HFFc6 (cell line): ENCODE results near the gene MGAT1. TPM values are rescaled to one million over a fixed set of nuclear protein-coding genes. Genes with fewer than 3 reads are reported as not detected.

Source experiments
- DNase-seq: peaks from one replicate; pipeline ENCODE4 v3.0.0-alpha.2; 2018
- H3K27ac Mint-ChIP-seq: 2 replicates; pipeline ENCODE4 v1.8.0; 2020; ENCODE audit warnings: mild to moderate bottlenecking, mixed read lengths
- H3K27me3 Mint-ChIP-seq: 2 replicates; pipeline ENCODE4 v1.8.0; 2021; ENCODE audit warnings: mild to moderate bottlenecking, moderate library complexity, mixed read lengths; ENCODE audit not compliant: insufficient read depth
- H3K36me3 Mint-ChIP-seq: 2 replicates; pipeline ENCODE4 v1.8.0; 2021; ENCODE audit warnings: low read depth, mixed read lengths
- H3K4me1 Mint-ChIP-seq: 2 replicates; pipeline ENCODE4 v1.8.0; 2020; ENCODE audit warnings: low read depth, mixed read lengths
- H3K4me3 Mint-ChIP-seq: 2 replicates; pipeline ENCODE4 v1.8.0; 2020; ENCODE audit warnings: mild to moderate bottlenecking, moderate library complexity, mixed read lengths
- H3K9me3 Mint-ChIP-seq: 2 replicates; pipeline ENCODE4 v1.8.0; 2020; ENCODE audit warnings: mild to moderate bottlenecking, mixed read lengths
- total RNA-seq, 6 experiments: library from RNA; stranded (reverse); fragmentation: NEBNext Ultra II Directional; extraction: Animal tissue kit (Norgen Biotek cat#: 25700); gene quantifications; 2 replicates in 1 of 6; 3 replicates in 5 of 6; pipeline ENCODE4 v1.2.3, GENCODE V29; 2021
- TF ChIP-seq, protein P1 (sequence below): fragments of 200-600 bp; sonication (generic); IDR thresholded peaks from 2 replicates; pipeline ENCODE4 v1.5.0; 2021; ENCODE audit warnings: antibody characterized with exemption, mild to moderate bottlenecking

MGAT1 gene
- total RNA-seq, 6 experiments from 2014 or later = 188 to 220 (median 206) TPM

- peaks cover 38% of the 10 kb centered on the region for H3K4me1 Mint-ChIP-seq
- no peak overlapping the region for H3K27ac Mint-ChIP-seq
- no peaks in the 10 kb centered on the region; the same call in 1 of the 2 replicates for H3K27me3 Mint-ChIP-seq
- TF ChIP-seq, protein P1, sequence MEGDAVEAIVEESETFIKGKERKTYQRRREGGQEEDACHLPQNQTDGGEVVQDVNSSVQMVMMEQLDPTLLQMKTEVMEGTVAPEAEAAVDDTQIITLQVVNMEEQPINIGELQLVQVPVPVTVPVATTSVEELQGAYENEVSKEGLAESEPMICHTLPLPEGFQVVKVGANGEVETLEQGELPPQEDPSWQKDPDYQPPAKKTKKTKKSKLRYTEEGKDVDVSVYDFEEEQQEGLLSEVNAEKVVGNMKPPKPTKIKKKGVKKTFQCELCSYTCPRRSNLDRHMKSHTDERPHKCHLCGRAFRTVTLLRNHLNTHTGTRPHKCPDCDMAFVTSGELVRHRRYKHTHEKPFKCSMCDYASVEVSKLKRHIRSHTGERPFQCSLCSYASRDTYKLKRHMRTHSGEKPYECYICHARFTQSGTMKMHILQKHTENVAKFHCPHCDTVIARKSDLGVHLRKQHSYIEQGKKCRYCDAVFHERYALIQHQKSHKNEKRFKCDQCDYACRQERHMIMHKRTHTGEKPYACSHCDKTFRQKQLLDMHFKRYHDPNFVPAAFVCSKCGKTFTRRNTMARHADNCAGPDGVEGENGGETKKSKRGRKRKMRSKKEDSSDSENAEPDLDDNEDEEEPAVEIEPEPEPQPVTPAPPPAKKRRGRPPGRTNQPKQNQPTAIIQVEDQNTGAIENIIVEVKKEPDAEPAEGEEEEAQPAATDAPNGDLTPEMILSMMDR = no peak
- H3K9me3 Mint-ChIP-seq = no peaks in the 10 kb centered on the region
- DNase-seq = no peak
- H3K4me3 Mint-ChIP-seq = no peak overlapping the region
- H3K36me3 Mint-ChIP-seq = no peaks in the 10 kb centered on the region
These were observed 18.2 kb upstream of the MGAT1 start for GRCh38 chr5:180820788-180821321.

DNA sequence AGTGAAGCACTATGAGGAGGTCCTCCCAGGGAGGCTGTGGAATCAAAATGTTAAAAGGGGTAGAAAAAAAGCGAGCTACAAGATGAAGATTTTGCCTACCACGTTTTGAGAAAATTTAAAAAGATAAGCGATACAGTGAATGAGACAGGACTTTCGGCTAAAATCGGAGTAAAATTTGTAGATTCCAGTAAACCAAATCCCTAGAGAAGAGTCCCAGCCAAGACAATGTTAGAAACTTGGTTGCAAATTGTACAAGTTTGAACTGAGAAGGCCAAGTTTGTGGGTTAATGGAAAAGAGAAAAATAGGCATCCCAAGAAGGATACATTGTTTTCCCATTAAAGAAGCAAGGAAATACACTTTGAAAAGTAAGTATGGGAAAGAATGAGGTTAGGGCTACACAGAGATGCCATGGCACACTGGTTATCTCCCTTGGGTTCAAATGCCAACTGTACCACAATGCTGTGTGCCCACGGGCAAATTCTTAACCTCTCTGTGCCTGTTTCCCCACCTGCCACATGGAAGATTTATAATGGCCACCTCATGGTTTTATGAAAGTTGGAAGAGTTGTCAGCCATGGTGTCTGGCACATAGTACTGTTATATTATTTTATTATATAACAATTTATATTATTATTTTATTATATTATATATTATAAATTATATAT is 16.2 kb upstream of the MGAT1 start:
- TF ChIP-seq, protein P1 = no peak
- Mint-ChIP-seq H3K27ac (no peak overlapping the region), H3K9me3 (no peaks in the 10 kb centered on the region), H3K27me3 (no peaks in the 10 kb centered on the region; the same call in 1 of the 2 replicates), H3K4me1 (peaks cover 28% of the 10 kb centered on the region), H3K4me3 (no peak overlapping the region), H3K36me3 (no peaks in the 10 kb centered on the region)
- no peak for DNase-seq

DNA sequence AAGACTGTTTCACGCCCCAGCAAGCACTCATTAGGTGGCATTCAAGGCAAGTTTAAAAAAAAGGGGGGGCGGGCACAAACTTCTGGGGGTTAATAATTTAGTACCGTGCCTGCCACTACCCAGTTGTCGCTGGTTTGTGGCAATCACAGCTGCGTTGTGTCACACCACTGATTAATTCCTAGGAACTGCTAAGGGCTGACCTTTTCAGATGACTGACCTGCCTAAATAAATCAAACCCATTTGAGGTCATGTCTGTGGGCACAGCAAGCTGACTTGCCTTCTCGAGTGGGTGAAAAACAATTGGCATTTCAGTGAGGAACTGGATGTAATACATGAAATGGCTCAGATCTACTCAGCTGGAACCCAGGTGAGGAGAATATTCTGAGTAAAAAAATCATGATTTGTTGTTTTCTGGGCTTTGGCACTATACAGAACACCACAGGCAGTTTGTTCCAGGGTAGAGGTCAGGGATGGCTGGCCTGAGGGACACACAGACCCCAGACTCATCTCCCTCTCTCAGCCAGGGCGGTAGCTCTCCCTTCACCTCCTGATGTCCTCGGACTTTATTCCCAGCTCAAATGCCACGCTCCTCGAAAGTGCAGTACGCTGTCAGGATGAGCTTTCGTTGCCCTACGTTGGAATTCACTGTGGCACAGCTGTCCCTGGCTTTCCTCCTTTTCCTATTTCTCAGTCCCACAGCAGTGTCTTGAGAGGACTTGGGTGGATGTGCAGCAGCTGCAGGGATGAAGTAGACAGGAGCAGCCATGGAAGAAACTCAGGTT is 15.5 kb upstream of the MGAT1 start:
- no peak for DNase-seq
- no peak overlapping the region for H3K4me3 Mint-ChIP-seq

GRCh38 chr5:180816608-180817534 is 14.3 kb upstream of the MGAT1 start:
- no peaks in the 10 kb centered on the region for H3K36me3 Mint-ChIP-seq
- peaks cover 30% of the 10 kb centered on the region for H3K4me1 Mint-ChIP-seq
- no peak overlapping the region; the same call in 1 of the 2 replicates for H3K27ac Mint-ChIP-seq
- no peak overlapping the region for H3K4me3 Mint-ChIP-seq
- no peak for DNase-seq
- no peaks in the 10 kb centered on the region; the same call in 1 of the 2 replicates for H3K27me3 Mint-ChIP-seq
- H3K9me3 Mint-ChIP-seq = no peaks in the 10 kb centered on the region
- TF ChIP-seq, protein P1 = no peak

More for the DNA sequence above, 15.5 kb upstream of the MGAT1 start:
- TF ChIP-seq, protein P1 = no peak
- H3K4me1 Mint-ChIP-seq = peaks cover 28% of the 10 kb centered on the region
- no peaks in the 10 kb centered on the region for H3K9me3 Mint-ChIP-seq
- no peaks in the 10 kb centered on the region for H3K36me3 Mint-ChIP-seq
- H3K27ac Mint-ChIP-seq = no peak overlapping the region
- H3K27me3 Mint-ChIP-seq = no peaks in the 10 kb centered on the region; the same call in 1 of the 2 replicates

- TF ChIP-seq, protein P1 = no peak
- Mint-ChIP-seq H3K4me1 (peaks cover 41% of the 10 kb centered on the region), H3K4me3 (no peak overlapping the region), H3K27me3 (no peaks in the 10 kb centered on the region; the same call in 1 of the 2 replicates), H3K9me3 (no peaks in the 10 kb centered on the region), H3K27ac (no peak overlapping the region), H3K36me3 (no peaks in the 10 kb centered on the region)
- DNase-seq = no peak
These were observed 12.8 kb upstream of the MGAT1 start for GRCh38 chr5:180815293-180815917.
